ENCODE measurements around the gene PAX2. TPM values are rescaled to one million over a fixed set of nuclear protein-coding genes. Genes with fewer than 3 reads are reported as not detected.

Gene PAX2
- total RNA-seq, 1 experiment from 2014 or later: not detected

DNA sequence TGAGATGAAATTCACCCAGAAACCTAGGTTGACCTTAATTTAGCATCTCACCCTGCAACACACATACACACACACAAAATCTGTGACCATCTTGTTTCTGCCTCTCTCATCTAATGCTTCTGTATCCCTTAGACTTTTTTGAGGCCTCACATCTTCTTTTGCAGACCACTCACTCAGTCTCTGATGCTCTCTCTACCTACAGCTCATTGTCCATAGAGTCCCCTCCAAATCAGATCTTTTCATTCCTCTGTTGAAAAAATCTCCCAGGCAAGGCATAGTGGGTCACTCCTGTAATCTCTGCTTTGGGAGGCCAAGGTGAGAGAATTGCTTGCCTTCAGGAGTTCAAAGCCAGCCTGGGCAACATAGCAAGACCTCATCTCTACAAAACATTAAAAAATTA lies 17.6 kb upstream of the PAX2 start:
- Mint-ChIP-seq H3K4me3 (no peak overlapping the region), H3K27me3 (ENCODE audit: low read depth) (peaks cover 100% of the 10 kb centered on the region)

More for the DNA sequence above, 17.6 kb upstream of the PAX2 start:
- H3K18ac ChIP-seq (ENCODE audit: insufficient read length, low read depth, low read length): no peak overlapping the region
- H2BK120ac ChIP-seq (ENCODE audit: low read depth, low read length, poor library complexity, severe bottlenecking): no peak overlapping the region
- no peak overlapping the region for H3K9ac ChIP-seq (ENCODE audit: extremely low read depth, insufficient read length, low read length)
- Mint-ChIP-seq H3K36me3 (ENCODE audit: insufficient read depth in 1 of 3, low read depth in 3 of 3) (peaks cover 0 to 2% (median 0%) of the 10 kb centered on the region in 3 experiments; a peak in 2 of 7 replicates), H3K4me1 (peaks cover 18 to 36% of the 10 kb centered on the region in 2 experiments), H3K9me3 (peaks cover 3 to 5% of the 10 kb centered on the region in 2 experiments; a peak in 2 of 5 replicates), H3K27ac (no peak overlapping the region)
- no peaks in the 10 kb centered on the region for H3K79me1 ChIP-seq (ENCODE audit: insufficient read depth, low read depth, low read length, poor library complexity, severe bottlenecking)
- H4K5ac ChIP-seq (ENCODE audit: insufficient read length, low read depth, low read length): no peak overlapping the region
- H3K27ac ChIP-seq (ENCODE audit: insufficient read length, low read depth, low read length): no peak overlapping the region
- no peak overlapping the region for H2AK5ac ChIP-seq (ENCODE audit: insufficient read length, low read length)
- DNase-seq: no peak
- H2BK5ac ChIP-seq (ENCODE audit: insufficient read length, low read length): no peak overlapping the region
- H3K9me3 ChIP-seq (ENCODE audit: control insufficient read depth, low read depth, low read length): no peaks in the 10 kb centered on the region
- no peak overlapping the region for H3T11ph ChIP-seq (ENCODE audit: low read length)
- H3K4ac ChIP-seq (ENCODE audit: low read depth, low read length): no peak overlapping the region
- no peaks in the 10 kb centered on the region for H3K23me2 ChIP-seq (ENCODE audit: insufficient read length, low read depth, low read length, poor library complexity, severe bottlenecking)
- H2AFZ ChIP-seq (ENCODE audit: low read length): no peak overlapping the region
- H3K56ac ChIP-seq (ENCODE audit: insufficient read length, low read depth, low read length): no peak overlapping the region
- no peak overlapping the region for H3K23ac ChIP-seq (ENCODE audit: insufficient read length, low read depth, low read length)
- no peak overlapping the region for H2BK12ac ChIP-seq (ENCODE audit: insufficient read length, low read depth, low read length)
- TF ChIP-seq, protein P1, sequence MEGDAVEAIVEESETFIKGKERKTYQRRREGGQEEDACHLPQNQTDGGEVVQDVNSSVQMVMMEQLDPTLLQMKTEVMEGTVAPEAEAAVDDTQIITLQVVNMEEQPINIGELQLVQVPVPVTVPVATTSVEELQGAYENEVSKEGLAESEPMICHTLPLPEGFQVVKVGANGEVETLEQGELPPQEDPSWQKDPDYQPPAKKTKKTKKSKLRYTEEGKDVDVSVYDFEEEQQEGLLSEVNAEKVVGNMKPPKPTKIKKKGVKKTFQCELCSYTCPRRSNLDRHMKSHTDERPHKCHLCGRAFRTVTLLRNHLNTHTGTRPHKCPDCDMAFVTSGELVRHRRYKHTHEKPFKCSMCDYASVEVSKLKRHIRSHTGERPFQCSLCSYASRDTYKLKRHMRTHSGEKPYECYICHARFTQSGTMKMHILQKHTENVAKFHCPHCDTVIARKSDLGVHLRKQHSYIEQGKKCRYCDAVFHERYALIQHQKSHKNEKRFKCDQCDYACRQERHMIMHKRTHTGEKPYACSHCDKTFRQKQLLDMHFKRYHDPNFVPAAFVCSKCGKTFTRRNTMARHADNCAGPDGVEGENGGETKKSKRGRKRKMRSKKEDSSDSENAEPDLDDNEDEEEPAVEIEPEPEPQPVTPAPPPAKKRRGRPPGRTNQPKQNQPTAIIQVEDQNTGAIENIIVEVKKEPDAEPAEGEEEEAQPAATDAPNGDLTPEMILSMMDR (conservative IDR thresholded peaks at IDR 0.05): no peak
- H4K8ac ChIP-seq (replicated peaks; ENCODE audit: insufficient read length, low read depth, low read length): no peak overlapping the region
- H3K27me3 ChIP-seq (ENCODE audit: insufficient read depth, low read length): peaks cover 89% of the 10 kb centered on the region
- no peak overlapping the region for H3K4me2 ChIP-seq (ENCODE audit: insufficient read depth, insufficient read length, low read length)
- no peak overlapping the region for H2BK20ac ChIP-seq (ENCODE audit: low read depth, low read length, poor library complexity, severe bottlenecking)
- no peak overlapping the region for H4K91ac ChIP-seq (ENCODE audit: insufficient read length, low read depth, low read length)
- no peaks in the 10 kb centered on the region for H3K4me1 ChIP-seq (ENCODE audit: insufficient read depth, low read length)
- no peaks in the 10 kb centered on the region for H4K20me1 ChIP-seq (ENCODE audit: control insufficient read depth, insufficient read depth, insufficient read length)
- H3K14ac ChIP-seq (ENCODE audit: insufficient read depth, low read length): no peak overlapping the region
- no peak overlapping the region for H2BK15ac ChIP-seq (ENCODE audit: low read depth, low read length)
- no peaks in the 10 kb centered on the region for H3K79me2 ChIP-seq (ENCODE audit: insufficient read depth, low read length)
